ENCODE results near the gene KAZN. TPM values are rescaled to one million over a fixed set of nuclear protein-coding genes. Genes with fewer than 3 reads are reported as not detected.

The KAZN gene
- polyA plus RNA-seq, 2 of the 4 experiments (the other 2 are of a cell fraction): 1.3 to 1.9 TPM

DNA sequence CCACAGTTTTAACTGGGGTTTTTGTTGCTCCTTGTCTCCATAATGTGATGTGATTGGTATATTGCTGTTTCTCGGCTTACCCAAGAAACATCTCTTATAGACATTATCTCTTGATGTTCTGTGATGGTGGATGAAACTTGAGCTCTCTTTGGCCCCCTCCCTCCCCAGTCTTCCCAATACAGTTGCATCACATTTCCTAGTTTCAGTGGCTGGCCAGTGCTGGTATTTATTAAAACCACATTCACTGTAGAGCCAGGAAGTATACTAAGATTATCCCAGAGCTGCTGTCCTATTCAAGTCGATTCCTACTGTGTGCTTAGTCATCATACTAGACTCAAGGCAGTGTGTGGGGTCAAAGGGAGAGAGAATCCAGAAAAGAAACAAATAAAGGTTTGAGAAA lies 244.4 kb downstream of the KAZN start:
- ChIA-PET POLR2A (no interaction called here), CTCF (no interaction called here)
- 0% methylated on average over 2 of the region's 2 CpGs for WGBS (ENCODE audit: missing lambda C conversion rate)
- Histone ChIP-seq H3K27ac (no peak overlapping the region), H3K9me3 (peaks cover 13% of the 10 kb centered on the region; the same call in 1 of the 3 replicates), H3K4me3 (no peak overlapping the region), H3K4me1 (no peaks in the 10 kb centered on the region), H3K4me2 (no peak overlapping the region)
- FAIRE-seq (no peak), ATAC-seq (no peak), DNase-seq (ENCODE audit: low read depth in 1 of 2, low spot score in 1 of 2) (no peak)
- TF ChIP-seq KDM1A (IDR thresholded peaks at IDR 0.05; ENCODE audit: low read depth) (no peak), JUNB (IDR thresholded peaks at IDR 0.05) (no peak), ZSCAN20 (CRISPR knock-in tag; IDR thresholded peaks at IDR 0.05) (no peak), JUN (IDR thresholded peaks at IDR 0.05) (no peak), HDAC2 (IDR thresholded peaks at IDR 0.05) (no peak), CBX8 (IDR thresholded peaks at IDR 0.05) (no peak), HOXA7 (CRISPR knock-in tag; IDR thresholded peaks at IDR 0.05) (no peak), HOXB5 (CRISPR knock-in tag; IDR thresholded peaks at IDR 0.05) (no peak), KDM5A (IDR thresholded peaks at IDR 0.05) (no peak), HEYL (CRISPR knock-in tag; IDR thresholded peaks at IDR 0.05) (no peak), SMC3 (IDR thresholded peaks at IDR 0.05) (no peak), GATA3 (IDR thresholded peaks at IDR 0.05; ENCODE audit: borderline replicate concordance) (no peak), NFE2L2 (conservative IDR thresholded peaks at IDR 0.05; ENCODE audit: low read length) (no peak)
- TF ChIP-seq, protein P1, sequence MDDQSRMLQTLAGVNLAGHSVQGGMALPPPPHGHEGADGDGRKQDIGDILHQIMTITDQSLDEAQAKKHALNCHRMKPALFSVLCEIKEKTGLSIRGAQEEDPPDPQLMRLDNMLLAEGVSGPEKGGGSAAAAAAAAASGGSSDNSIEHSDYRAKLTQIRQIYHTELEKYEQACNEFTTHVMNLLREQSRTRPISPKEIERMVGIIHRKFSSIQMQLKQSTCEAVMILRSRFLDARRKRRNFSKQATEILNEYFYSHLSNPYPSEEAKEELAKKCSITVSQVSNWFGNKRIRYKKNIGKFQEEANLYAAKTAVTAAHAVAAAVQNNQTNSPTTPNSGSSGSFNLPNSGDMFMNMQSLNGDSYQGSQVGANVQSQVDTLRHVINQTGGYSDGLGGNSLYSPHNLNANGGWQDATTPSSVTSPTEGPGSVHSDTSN (IDR thresholded peaks at IDR 0.05): no peak
- TF ChIP-seq, protein P2, sequence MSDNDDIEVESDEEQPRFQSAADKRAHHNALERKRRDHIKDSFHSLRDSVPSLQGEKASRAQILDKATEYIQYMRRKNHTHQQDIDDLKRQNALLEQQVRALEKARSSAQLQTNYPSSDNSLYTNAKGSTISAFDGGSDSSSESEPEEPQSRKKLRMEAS (IDR thresholded peaks at IDR 0.05): no peak
- TF ChIP-seq, protein P3, sequence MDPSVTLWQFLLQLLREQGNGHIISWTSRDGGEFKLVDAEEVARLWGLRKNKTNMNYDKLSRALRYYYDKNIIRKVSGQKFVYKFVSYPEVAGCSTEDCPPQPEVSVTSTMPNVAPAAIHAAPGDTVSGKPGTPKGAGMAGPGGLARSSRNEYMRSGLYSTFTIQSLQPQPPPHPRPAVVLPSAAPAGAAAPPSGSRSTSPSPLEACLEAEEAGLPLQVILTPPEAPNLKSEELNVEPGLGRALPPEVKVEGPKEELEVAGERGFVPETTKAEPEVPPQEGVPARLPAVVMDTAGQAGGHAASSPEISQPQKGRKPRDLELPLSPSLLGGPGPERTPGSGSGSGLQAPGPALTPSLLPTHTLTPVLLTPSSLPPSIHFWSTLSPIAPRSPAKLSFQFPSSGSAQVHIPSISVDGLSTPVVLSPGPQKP (IDR thresholded peaks at IDR 0.05; ENCODE audit: low read depth, low read length): no peak
- TF ChIP-seq, protein P4, sequence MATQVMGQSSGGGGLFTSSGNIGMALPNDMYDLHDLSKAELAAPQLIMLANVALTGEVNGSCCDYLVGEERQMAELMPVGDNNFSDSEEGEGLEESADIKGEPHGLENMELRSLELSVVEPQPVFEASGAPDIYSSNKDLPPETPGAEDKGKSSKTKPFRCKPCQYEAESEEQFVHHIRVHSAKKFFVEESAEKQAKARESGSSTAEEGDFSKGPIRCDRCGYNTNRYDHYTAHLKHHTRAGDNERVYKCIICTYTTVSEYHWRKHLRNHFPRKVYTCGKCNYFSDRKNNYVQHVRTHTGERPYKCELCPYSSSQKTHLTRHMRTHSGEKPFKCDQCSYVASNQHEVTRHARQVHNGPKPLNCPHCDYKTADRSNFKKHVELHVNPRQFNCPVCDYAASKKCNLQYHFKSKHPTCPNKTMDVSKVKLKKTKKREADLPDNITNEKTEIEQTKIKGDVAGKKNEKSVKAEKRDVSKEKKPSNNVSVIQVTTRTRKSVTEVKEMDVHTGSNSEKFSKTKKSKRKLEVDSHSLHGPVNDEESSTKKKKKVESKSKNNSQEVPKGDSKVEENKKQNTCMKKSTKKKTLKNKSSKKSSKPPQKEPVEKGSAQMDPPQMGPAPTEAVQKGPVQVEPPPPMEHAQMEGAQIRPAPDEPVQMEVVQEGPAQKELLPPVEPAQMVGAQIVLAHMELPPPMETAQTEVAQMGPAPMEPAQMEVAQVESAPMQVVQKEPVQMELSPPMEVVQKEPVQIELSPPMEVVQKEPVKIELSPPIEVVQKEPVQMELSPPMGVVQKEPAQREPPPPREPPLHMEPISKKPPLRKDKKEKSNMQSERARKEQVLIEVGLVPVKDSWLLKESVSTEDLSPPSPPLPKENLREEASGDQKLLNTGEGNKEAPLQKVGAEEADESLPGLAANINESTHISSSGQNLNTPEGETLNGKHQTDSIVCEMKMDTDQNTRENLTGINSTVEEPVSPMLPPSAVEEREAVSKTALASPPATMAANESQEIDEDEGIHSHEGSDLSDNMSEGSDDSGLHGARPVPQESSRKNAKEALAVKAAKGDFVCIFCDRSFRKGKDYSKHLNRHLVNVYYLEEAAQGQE (IDR thresholded peaks at IDR 0.05): no peak

DNA sequence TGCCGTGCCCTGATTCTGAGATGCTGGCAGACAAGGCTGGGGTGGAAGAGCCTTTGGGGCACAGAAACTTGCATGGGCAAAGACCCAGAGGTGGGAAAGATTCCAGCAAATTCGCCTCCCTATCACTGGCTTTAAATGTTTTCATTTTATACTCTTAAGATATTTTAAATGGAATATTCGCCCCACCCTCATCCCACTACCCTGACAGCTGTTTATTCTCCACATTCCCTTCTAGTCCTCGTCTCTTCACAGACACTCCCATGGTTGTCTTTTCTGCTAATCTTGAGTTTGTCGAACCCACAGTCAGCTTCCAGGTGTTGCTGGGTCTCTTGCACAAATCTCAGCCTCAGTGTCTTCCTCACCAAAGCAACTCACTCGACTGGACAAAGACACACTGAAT lies 245.0 kb downstream of the KAZN start:
- 8% methylated on average over 6 of the region's 6 CpGs for WGBS (ENCODE audit: missing lambda C conversion rate)
- ATAC-seq (no peak), FAIRE-seq (no peak), DNase-seq (ENCODE audit: low read depth in 1 of 2, low spot score in 1 of 2) (no peak)
- peaks cover 13% of the 10 kb centered on the region; the same call in 1 of the 3 replicates for H3K9me3 ChIP-seq
- ChIA-PET POLR2A (no interaction called here), CTCF (interaction anchor here (0.7 kb wide), 1 partner anchor 20 kb away, joined by 3 read pairs; no protein-coding TSS in a partner anchor)
- no peaks in the 10 kb centered on the region for H3K4me1 ChIP-seq
- no peak overlapping the region for H3K27ac ChIP-seq
- no peak overlapping the region for H3K4me2 ChIP-seq
- no peak overlapping the region for H3K4me3 ChIP-seq
- TF ChIP-seq, protein P3 (IDR thresholded peaks at IDR 0.05; ENCODE audit: low read depth, low read length): no peak
- TF ChIP-seq MYC (IDR thresholded peaks at IDR 0.05; ENCODE audit: borderline replicate concordance, low read length) (no peak), HOXA7 (CRISPR knock-in tag; IDR thresholded peaks at IDR 0.05) (no peak), CHD2 (IDR thresholded peaks at IDR 0.05; ENCODE audit: low read length, partially characterized antibody) (no peak), MAFK (IDR thresholded peaks at IDR 0.05; ENCODE audit: partially characterized antibody) (no peak), ESRRA (IDR thresholded peaks at IDR 0.05; ENCODE audit: borderline replicate concordance, low read length) (no peak), RNF2 (IDR thresholded peaks at IDR 0.05; ENCODE audit: borderline replicate concordance, low read depth) (no peak), EHMT2 (IDR thresholded peaks at IDR 0.05; ENCODE audit: low read depth) (no peak), POLR2AphosphoS2 (conservative IDR thresholded peaks at IDR 0.05; ENCODE audit: low read length) (no peak), EP300 (IDR thresholded peaks at IDR 0.05) (no peak), JUN (IDR thresholded peaks at IDR 0.05) (no peak), RARB (CRISPR knock-in tag; IDR thresholded peaks at IDR 0.05) (no peak), HOXB5 (CRISPR knock-in tag; IDR thresholded peaks at IDR 0.05) (no peak), ZFP36 (IDR thresholded peaks at IDR 0.05; ENCODE audit: borderline replicate concordance, partially characterized antibody) (no peak)
- TF ChIP-seq, protein P5, sequence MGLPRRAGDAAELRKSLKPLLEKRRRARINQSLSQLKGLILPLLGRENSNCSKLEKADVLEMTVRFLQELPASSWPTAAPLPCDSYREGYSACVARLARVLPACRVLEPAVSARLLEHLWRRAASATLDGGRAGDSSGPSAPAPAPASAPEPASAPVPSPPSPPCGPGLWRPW (IDR thresholded peaks at IDR 0.05): no peak
- TF ChIP-seq, protein P6, sequence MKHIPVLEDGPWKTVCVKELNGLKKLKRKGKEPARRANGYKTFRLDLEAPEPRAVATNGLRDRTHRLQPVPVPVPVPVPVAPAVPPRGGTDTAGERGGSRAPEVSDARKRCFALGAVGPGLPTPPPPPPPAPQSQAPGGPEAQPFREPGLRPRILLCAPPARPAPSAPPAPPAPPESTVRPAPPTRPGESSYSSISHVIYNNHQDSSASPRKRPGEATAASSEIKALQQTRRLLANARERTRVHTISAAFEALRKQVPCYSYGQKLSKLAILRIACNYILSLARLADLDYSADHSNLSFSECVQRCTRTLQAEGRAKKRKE (CRISPR knock-in tag; IDR thresholded peaks at IDR 0.05; ENCODE audit: low read depth): no peak
- TF ChIP-seq, protein P7, sequence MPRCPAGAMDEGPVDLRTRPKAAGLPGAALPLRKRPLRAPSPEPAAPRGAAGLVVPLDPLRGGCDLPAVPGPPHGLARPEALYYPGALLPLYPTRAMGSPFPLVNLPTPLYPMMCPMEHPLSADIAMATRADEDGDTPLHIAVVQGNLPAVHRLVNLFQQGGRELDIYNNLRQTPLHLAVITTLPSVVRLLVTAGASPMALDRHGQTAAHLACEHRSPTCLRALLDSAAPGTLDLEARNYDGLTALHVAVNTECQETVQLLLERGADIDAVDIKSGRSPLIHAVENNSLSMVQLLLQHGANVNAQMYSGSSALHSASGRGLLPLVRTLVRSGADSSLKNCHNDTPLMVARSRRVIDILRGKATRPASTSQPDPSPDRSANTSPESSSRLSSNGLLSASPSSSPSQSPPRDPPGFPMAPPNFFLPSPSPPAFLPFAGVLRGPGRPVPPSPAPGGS (IDR thresholded peaks at IDR 0.05): no peak

All from A549 (cell line).